Inflammatory macrophage (primary cell): ENCODE measurements around the gene COX6B2.
"Not testable (repeated sequence)": the region's sequence is repeated elsewhere in the genome, so short reads cannot be mapped to it uniquely, and the experiment has no call there.

Source experiments
- DNase-seq, 2 donors: peaks; one replicate each; pipeline ENCODE4 v3.0.0-alpha.2; 2020 to 2022
- total RNA-seq, 18 experiments: gene quantifications; one replicate each; lab custom pipeline; 2026; ENCODE audit warnings: mixed read lengths in 6 of 18, inconsistent platforms in 2 of 18; lab: John Stamatoyannopoulos, UW

The COX6B2 gene
- total RNA-seq, result 0 to 0.12 (median 0) reads per million in 18 experiments

GRCh38 chr19:55354698-55355212, at the start of gene COX6B2:
TSS of gene COX6B2 (minus strand) at chr19:55354719. CDS start at chr19:55354521, 198 bp downstream.
- no peak for DNase-seq

DNA sequence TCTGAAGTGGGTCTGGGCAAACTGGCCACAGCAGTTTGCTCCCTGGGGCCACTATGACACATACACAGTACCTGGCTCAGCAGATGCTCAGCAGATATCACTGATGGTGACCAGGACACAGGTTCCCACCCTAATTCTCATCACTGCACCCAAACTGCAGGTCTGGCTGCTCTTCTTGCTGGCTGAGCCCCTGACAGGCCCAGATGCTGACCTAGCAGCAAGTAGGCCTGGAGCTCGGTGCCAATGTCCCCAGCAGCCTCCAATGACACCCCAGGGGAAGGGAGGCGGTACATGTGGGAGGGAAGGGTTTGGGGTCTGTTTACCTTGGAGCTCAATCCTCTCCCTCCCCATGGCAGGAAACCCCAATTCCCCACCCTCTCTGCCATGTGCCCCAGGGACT, 48.0 kb upstream of the COX6B2 start:
- DNase-seq, result no peak

DNA sequence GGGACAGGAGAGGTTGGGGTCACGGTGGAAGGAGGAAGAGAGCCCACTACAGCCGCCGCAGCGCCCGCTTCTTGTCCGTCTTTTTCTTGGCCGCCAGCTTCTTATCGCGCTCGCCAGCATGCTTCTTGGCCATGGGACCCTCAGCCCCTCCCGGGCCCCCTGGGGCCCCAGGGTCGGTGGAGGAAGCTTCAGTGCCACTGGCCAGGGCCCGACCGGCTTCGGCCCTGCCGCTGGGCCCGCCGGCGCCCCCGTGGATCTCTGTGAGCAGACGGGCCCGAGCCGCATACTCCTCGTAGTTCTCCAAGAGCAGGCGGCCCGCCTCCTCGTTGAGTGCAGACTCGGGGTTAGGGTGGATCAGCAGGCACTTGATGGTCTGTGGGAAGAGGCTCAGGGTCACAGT, 46.9 kb upstream of the COX6B2 start:
- DNase-seq, result not testable (repeated sequence)

DNA sequence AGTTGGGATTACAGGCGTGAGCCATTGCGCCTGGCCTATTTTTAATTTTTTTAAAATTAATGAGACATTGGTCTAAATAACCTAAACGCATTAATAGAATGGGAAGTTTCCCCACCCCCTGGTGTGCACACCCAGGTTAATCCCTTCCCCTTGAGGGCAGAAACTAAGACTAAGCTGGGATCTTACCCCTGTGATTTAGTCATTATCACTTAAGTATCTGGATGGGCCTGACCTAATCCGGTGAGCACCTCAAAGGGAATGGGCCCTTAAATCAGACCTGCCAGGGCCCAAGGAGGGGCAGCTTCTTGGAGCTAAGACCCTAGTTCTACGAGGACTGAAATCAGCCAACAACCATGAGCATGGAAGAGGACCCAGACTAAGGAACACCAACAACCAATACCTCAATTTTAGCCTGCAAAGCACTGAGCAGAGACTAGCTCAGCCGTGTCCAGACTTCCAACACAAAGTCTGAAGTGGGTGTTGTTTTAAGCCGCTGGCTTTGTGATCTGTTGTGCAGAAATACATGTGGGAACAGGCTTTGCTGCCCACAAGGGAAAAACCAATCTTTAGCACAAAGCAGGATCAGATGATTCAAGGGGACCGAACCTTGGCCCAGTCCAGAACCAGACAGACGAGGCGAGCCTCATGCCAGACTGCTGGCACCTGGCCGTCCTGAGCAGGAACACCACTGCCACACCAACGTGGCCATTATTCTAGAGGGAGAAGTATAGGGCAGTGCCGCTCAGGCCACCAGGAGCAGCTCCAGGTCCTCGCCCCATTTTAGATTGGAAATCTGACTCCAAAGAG, 46.0 kb upstream of the COX6B2 start:
- no peak for DNase-seq

DNA sequence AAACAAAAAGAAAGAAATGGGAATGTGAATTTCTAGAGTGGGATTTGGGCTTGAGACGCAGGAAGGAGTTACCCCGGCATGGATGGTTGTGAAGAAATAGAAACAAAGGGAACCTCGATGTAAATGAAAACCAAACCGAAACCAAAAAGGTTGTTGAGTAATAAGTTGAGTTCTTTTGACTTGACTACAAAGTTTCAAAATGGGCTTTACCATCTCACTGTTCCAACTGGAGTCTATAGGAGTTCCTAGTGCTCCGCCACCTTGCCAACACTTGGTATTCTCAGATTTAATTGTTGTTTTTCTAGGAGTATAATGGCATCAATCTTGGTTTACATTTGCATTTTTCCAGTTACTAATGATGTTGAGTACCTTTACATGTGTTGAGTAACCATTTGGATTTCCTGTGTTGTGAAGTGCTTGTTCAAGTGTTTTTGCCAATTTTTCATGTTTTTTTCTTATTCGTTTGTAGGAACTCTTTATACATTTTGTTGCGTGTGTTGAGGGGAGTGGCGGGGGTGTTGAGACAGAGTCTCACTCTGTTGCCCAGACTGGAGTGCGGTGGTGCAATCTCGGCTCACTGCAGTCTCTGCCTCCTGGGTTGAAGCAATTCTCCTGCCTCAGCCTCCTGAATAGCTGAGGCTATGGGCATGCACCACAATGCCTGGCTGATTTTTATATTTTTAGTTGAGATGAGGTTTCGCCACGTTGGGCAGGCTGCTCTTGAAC, 43.8 kb upstream of the COX6B2 start:
- peak; percentile 42 to 68 for DNase-seq

DNA sequence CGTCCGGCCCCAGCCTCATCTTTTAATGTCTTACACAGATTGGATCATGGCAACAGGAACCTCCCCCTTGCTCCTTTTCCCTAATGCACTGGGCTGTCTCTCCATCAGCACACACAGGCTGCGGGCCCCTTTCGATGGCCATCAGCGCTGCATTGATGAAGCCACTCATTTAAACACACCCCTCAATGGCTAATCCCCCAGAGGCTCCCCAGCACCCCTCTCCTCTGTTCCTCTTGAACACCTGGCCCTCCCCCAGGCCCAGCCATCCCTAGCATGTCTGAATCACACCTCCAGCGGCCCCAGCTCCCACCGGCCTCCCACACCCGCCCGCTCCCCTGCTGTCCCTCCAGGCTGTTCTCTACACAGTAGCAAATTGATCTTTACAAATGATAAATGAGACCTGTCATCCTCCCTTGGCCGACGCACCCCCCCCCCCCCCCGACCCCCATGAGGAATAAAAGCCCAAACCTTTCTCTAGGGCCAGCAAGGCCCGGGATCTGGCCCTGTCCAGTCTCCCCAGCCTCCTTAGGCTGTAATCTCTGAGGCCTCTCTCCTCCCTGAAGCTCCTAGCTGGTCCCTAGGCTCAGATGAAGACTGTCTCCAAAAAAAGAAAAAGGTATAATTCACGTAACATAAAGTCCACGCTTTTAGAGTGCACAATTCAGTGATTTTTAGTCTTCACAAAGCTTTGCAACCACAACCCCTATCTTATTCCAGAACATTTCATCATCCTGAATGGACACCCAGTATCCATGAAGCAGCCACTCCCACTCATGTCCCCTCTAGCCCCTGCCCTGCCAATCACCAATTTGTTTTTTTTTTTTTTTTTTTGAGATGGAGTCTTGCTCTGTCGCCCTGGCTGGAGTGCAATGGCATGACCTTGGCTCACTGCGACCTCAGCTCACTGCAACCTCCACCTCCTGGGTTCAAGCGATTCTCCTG, 38.6 kb upstream of the COX6B2 start:
- no peak for DNase-seq

DNA sequence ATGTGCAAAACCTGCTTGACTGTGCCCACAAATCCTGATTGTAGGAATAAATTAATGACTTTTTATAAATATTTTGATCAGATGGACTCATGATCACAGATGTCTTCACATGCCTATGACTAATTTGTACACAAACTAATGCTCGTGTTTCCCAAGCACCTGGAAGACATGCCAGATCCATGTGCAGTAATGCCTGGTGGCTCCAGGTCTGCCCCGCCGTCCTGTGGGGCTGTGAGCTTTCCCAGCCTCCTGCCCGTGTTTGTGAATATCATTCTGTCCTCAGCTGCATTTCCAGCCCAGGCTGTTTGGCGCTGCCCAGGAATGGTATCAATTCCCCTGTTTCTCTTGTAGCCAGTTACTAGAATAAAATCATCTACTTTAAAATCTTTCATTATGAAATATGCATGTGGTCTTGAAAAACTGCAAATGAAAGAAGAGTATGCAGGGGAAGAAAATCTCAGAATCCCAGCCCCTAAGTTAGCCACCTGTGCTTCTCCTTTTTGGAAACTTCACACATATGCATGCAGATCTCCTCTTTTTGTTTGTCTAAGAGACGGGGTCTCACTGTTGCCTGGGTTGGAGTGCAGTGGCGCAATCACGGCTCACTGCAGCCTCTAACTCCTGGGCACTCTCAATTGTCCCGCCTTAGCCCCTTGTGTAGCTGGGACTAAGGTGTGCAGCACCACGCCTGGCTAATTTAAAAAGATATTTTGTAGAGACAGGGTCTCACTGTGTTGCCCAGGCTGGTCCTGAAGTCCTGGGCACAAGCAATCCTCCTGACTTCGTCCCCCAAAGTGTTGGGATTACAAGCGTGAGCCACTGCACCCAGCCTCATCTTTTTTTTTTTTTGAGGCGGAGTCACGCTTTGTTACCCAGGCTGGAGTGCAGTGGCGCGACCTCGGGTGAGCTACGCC, 37.4 kb upstream of the COX6B2 start:
- DNase-seq, result no peak

GRCh38 chr19:55391191-55391670, 36.7 kb upstream of the COX6B2 start:
- no peak for DNase-seq

- DNase-seq, result no peak
Observed at GRCh38 chr19:55390461-55390880, 36.0 kb upstream of the COX6B2 start.

DNA sequence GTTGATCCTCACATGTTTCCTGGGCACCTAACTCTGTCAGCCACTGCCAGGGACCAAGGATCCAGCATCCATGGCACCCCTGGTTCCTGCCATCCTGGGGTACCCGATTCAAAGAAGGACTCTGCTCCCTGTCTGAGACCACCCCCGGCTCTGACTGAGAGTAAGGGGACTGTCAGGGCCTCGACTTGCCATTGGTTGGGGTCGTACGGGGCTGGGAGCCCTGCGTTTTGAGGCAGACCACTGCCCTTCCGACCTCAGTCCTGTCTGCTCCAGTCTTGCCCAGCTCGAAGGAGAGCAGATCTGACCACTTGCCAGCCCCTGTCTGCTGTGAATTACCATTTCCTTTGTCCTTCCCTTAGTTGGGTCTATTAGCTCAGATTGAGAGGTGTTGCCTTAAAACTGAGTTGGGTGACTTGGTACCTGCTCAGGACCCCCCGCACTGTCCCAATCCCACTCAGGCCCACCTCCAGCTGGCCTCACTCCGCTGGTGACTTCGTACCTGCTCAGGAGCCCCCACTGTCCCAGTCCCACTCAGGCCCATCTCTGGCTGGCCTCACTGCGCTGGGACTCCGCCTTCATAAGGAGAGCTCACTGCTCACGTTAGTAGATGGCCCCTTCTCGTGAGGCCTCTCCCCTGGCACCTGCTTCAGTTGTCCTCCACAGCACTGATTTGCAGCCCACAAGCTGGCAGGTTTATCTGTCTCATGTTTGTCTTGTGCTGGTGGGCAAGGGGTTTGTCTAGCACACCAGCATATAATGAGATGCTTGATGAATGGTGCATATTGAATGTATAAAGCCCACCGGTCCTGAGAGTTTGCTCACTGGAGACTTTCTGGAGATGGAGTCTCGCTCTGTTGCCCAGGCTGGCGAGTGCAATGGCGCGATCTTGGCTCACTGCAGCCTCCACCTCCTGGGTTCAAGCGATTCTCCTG, 35.1 kb upstream of the COX6B2 start:
- no peak for DNase-seq

- DNase-seq, result no peak
Observed at GRCh38 chr19:55387736-55388497, 33.4 kb upstream of the COX6B2 start.

DNA sequence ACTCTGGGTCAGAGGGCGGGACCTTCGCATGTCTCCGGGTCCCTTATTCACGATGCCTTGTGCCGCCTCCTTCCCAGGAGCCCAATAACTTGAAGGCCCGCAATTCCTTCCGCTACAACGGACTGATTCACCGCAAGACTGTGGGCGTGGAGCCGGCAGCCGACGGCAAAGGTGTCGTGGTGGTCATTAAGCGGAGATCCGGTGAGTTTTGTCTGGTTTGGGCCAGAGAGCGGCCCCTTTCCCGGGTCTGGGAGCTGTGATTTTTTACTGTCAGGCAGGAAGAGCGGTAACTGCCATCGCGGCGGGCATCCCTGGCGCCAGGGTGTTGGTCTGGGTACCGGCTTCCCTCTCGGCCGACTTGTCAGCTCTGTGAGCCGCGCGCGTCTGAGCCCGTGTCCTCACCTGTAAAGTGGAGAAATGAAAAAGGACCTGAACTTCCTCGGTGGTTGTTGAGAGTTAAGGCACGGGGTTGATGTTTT, 32.0 kb upstream of the COX6B2 start:
- no peak for DNase-seq

DNA sequence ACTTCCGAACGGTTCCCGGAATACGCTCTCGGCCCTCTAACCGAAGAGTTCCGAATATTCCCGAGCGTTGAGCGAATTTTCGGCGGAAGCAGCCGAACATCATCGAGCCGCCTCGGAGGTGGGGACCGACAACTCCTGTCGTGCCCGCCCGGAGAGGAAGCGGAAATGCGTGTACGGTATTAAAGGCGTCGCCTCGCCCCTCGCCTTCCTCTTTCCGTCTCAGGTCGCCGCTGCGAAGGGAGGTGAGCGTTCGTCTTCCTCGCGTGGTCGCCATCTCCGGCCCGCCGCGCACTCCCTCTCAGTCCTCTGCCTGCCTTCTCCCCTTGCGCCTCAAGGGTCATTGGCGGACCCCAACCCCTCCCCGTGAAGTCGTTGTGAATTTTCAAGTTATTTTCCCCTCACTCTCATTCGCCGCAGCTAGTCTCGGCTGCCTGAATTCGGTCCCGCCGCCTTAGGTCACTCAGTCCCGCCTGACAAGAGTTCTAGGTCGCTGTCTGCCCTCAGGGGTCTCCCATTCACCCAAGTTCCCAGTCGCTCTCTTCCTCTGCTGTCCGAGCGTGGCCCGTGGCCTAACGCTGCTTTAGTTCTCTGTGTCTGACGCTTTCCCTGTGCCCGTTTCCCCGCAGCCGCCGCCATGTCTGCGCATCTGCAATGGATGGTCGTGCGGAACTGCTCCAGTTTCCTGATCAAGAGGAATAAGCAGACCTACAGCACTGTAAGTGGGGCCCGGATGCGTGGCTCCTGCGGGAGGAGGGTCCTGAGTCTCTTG, 31.4 kb upstream of the COX6B2 start, which contains the start of gene RPL28:
TSS of gene RPL28 (plus strand) at position 209 of the 769 bp plus-strand sequence. CDS start at position 635, 426 bp downstream.
- DNase-seq, result peak; percentile 99 to 100

DNA sequence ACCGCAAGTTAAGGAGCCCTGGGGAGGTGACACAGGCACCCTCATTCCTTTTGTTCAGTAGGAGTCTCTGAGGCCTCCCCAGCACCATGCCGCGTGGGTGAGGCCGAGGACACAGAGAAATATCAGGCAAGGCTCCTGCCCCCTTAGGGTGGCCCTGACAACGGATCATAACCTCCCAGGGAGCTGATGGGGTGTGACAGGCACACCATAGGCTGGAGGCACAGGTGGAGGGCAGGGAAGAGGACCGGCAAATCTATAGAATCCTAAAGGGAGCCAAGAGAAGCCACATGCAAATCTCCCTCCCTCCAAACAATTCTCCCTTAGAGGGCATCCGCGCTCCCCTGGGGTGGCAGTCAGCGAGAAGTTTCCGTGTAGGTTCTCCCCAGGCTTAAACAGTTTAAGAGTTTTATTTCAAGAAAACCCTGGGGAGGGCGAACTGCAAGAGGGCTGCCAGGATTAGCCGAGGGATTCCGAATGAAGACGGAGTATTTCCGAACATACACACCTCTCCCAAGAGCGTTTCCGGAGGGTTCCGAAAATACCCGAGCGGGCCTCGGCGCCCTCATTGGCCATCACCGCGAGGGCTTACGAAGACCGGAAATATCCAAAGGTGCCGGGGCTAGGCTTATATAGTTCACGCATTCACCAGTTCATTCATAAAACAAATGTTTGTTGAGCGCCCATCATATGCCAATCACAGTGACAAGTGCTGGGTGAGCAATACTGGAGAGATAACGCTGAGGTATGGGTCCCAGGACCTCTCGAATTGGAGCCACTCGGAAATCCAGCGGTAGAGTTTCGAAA, 30.6 kb upstream of the COX6B2 start:
- peak; percentile 97 to 98 for DNase-seq

- peak; percentile 29 to 42 for DNase-seq
Observed at GRCh38 chr19:55384131-55384919, 29.8 kb upstream of the COX6B2 start, which contains the start of gene TMEM238. TSS of gene TMEM238 (minus strand) at chr19:55384292. CDS start at chr19:55384259, 33 bp downstream.
